Measurements from ENCODE around the gene TWNK. TPM values are rescaled to one million over a fixed set of nuclear protein-coding genes. Genes with fewer than 3 reads are reported as not detected.

Gene TWNK
- total RNA-seq, 2 donors from 2014 or later, result 5.5 to 7.1 TPM

- no peak for TF ChIP-seq CTCF (IDR thresholded peaks at IDR 0.05)
- H3K4me1 ChIP-seq, result peaks cover 0 to 45% of the 10 kb centered on the region in 2 donors
- no peaks in the 10 kb centered on the region for H3K9me3 ChIP-seq
- H3K27me3 ChIP-seq, result no peaks in the 10 kb centered on the region
- peak overlapping the region; percentile 99 to 100 for H3K27ac ChIP-seq
- H3K4me3 ChIP-seq, result peak overlapping the region; percentile 88 to 93
- DNase-seq (ENCODE audit: low spot score), result no peak
- H3K36me3 ChIP-seq, result peaks cover 9% of the 10 kb centered on the region
These were observed 9.5 kb downstream of the TWNK start for GRCh38 chr10:100996678-100997359.

DNA sequence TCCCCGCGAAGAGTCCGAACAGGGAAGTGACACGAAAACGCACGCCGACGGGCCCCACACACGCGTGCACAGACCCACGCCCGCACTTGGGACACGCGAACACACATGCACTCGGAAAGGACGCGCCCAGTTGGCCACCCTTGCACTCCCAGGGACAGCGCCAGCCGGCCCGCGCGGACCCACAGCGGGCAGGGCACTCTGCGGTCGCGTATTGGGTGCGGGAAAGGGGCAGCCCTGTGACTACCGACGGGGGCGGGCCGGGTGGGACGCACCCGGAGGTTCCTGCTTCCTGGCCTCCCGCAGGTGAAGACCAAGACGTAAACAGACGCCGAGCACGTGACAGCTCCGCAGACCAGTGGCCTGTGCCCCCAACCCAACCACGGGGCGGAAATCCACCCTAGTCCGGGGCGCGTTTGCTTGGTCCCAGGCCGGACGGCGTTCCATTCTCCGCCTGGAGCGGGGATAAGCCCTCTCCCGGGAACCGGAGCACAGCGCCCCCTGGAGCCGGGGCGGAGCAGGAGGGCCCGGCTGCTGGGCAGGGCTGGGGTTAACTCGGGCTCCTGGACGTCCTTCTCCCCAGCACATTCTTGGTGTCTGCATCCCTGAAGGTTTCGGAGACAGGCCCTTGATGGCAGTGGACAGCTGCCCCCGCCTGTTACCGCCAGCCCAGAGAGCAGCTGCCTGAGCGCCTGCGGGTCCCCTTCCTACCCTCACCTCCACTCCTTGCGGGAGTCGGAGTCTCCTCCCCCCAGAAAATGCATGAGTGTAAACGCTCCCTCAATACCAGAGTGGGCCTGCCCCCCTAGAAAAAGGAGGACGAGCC lies 10.2 kb downstream of the TWNK start:
- DNase-seq (ENCODE audit: low spot score), result peak; percentile 70
- Histone ChIP-seq H3K4me1 (peaks cover 0 to 53% of the 10 kb centered on the region in 2 donors), H3K9me3 (no peaks in the 10 kb centered on the region), H3K27ac (peak overlapping the region; percentile 99 to 100), H3K4me3 (peak overlapping the region; percentile 88 to 93), H3K27me3 (no peaks in the 10 kb centered on the region), H3K36me3 (peaks cover 11% of the 10 kb centered on the region)
- peak; percentile 94 to 95 for TF ChIP-seq CTCF (IDR thresholded peaks at IDR 0.05)

DNA sequence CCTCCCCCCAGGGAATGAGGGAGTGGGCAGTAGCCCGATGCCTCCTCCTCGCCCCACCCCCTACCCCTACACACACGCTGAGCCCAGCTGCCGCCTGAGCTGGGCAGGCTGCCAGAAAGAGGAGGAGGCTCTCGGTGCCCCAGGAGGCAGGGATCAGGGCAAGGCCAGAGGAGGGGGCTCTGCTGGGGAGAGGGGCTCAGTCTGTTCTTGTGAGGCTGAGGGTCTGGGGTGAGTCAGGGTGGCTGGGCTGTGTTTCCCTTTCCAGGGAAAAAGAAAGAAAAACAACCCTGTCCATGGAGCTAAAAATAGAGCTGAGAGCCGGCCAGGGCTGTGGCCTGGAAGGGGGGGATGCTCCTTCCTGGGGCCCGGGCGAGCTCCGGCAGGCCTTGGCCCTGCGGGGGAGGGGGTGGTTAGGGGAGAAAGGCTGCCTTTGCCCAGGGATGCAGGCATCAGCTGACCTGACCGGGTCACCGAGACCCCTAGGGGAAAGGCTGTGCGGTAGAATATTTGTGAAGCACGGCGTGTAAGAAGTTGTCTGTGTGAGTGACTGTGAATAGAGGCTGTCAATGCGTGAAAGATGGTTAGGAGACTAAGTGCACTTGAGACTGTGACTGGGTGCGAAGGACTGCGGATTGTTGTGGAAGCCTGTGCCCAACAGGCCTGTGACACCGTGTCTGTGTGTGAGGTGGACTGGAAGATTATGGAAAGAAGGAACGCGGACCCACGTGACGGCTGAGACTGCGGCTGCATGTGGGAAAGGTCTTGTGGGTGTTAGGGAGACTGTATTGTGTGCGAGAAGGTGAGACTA lies 11.0 kb downstream of the TWNK start:
- no peaks in the 10 kb centered on the region for H3K9me3 ChIP-seq
- DNase-seq (ENCODE audit: low spot score), result peak; percentile 80
- peak overlapping the region; percentile 88 to 93 for H3K4me3 ChIP-seq
- no peak for TF ChIP-seq CTCF (IDR thresholded peaks at IDR 0.05)
- peak overlapping the region; percentile 99 to 100 for H3K27ac ChIP-seq
- peaks cover 0 to 57% of the 10 kb centered on the region in 2 donors for H3K4me1 ChIP-seq
- H3K36me3 ChIP-seq, result peaks cover 15% of the 10 kb centered on the region
- no peaks in the 10 kb centered on the region for H3K27me3 ChIP-seq

DNA sequence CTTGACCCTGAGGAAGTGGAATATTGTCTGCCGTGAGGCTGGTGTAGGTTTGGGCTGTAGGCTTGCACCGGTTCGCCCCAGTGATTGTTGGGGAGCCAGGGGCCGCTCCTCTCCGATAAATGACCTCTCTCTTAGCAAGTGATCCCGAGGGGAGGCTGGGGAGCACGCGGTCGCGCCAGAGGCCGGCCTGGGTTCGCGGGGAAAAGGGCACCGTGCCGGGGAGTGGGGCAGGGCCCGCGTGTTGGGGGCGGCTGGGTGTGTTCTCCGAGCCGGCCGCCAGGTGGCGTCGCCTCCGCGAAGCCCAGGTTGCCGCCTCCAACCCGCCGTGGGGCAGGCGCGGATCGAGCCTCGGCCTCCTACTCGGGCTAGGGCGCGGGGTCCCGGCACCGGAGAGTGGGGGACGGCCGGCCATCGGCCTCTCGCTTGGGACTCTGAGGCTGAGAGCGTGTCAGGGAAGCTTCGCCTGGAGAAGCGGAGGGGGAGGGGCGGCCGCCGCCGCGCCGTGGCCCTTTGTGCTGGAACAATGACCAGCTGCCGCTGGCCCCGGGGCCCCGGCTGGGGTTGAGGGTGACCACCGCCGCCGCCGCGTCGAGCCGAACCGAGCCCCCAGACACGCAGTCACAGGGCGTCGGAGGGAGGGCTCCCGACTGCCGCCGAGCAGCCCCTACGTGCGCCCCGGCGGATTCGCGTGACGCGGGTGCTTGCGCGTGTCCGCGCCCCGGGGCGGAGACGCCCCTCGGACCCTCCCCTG lies 11.8 kb downstream of the TWNK start:
- H3K9me3 ChIP-seq, result no peaks in the 10 kb centered on the region
- peak overlapping the region; percentile 99 to 100 for H3K27ac ChIP-seq
- peak overlapping the region; percentile 88 to 93 for H3K4me3 ChIP-seq
- H3K27me3 ChIP-seq, result no peaks in the 10 kb centered on the region
- H3K36me3 ChIP-seq, result peaks cover 19% of the 10 kb centered on the region
- H3K4me1 ChIP-seq, result peaks cover 0 to 64% of the 10 kb centered on the region in 2 donors
- peak; percentile 80 for DNase-seq (ENCODE audit: low spot score)
- peak; percentile 98 to 100 for TF ChIP-seq CTCF (IDR thresholded peaks at IDR 0.05)

DNA sequence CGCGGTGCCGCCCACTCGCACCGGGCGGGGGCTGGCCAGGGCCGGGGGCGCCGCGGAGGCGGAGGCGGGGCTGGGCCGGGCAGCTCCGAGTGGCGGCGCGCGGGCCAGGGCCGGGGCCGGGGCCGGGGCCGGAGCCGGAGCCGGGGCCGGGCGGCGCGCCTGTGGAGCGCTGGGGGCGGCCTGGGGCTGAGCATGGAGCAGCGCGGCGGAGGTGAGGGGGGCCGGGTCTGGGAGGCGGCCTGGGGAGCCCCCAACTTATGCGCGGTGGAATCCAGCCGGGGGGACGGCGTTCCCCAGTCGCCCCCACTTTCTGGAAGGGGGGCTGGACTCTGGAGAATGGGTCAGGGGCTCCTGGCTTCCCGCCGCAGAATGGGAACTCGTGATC lies 12.4 kb downstream of the TWNK start, which contains the start of gene LZTS2:
LZTS2 (plus strand) TSS at position 67 of the 385 bp plus-strand sequence. CDS start 2,731 bp downstream, outside the sequence.
- H3K9me3 ChIP-seq, result no peaks in the 10 kb centered on the region
- H3K36me3 ChIP-seq, result peaks cover 22% of the 10 kb centered on the region
- no peak for TF ChIP-seq CTCF (IDR thresholded peaks at IDR 0.05)
- H3K27me3 ChIP-seq, result no peaks in the 10 kb centered on the region
- H3K4me1 ChIP-seq, result peaks cover 0 to 69% of the 10 kb centered on the region in 2 donors
- H3K4me3 ChIP-seq, result peak within 1 kb of the TSS; percentile 88 to 93
- no peak for DNase-seq (ENCODE audit: low spot score)
- peak within 1 kb of the TSS; percentile 99 to 100 for H3K27ac ChIP-seq
